ENCODE measurements around the gene KIDINS220. TPM values are rescaled to one million over a fixed set of nuclear protein-coding genes. Genes with fewer than 3 reads are reported as not detected.

KIDINS220 gene
- total RNA-seq, 1 experiment from 2014 or later, result 12.2 TPM

- Histone ChIP-seq H3K9me3 (peaks cover 9% of the 10 kb centered on the region), H3K27me3 (no peaks in the 10 kb centered on the region), H3K4me3 (peak overlapping the region; percentile 56), H3K36me3 (peaks cover 11% of the 10 kb centered on the region; the same call in 1 of the 2 replicates)
- peak; percentile 68 for DNase-seq
Measured at GRCh38 chr2:8679827-8680731, 157.3 kb downstream of the KIDINS220 start.

- H3K36me3 ChIP-seq, result peaks cover 7% of the 10 kb centered on the region; the same call in 1 of the 2 replicates
- DNase-seq, result no peak
- no peaks in the 10 kb centered on the region for H3K27me3 ChIP-seq
Measured at GRCh38 chr2:8679567-8679826, 157.9 kb downstream of the KIDINS220 start.

More at GRCh38 chr2:8679567-8679826, 157.9 kb downstream of the KIDINS220 start:
- H3K4me3 ChIP-seq, result peak overlapping the region; percentile 56
- H3K9me3 ChIP-seq, result peaks cover 15% of the 10 kb centered on the region

Other genes with a start within 250 kb of the KIDINS220 start
- 64.1 and 77.3 TPM in 2 replicates for gene ID2, start 155.6 kb downstream of the KIDINS220 start, total RNA-seq (2014; rRNA removed; shearing (Covaris generic); ENCODE audit: low replicate concordance)
- 40.0 and 67.9 TPM in 2 replicates for gene MBOAT2, start 166.1 kb upstream of the KIDINS220 start, total RNA-seq (2014; rRNA removed; shearing (Covaris generic); ENCODE audit: low replicate concordance)

Data from MG63 (cell line).